Naive B cell (primary cell): ENCODE measurements around the gene AMHR2. TPM values are rescaled to one million over a fixed set of nuclear protein-coding genes. Genes with fewer than 3 reads are reported as not detected.

Experiments
- polyA plus RNA-seq, 6 donors: library from polyadenylated mRNA; unstranded; fragments of 300-500 nt; fragmentation: Illumina TruSeq; gene quantifications; one replicate each; pipeline ENCODE4 v1.2.3, GENCODE V29; 2021; ENCODE audit warnings: low read depth in 6 of 6

Gene AMHR2
- polyA plus RNA-seq, 6 donors from 2014 or later = not detected

Other genes starting within 250 kb of the AMHR2 start
- gene ZNF740, start 243.1 kb upstream of the AMHR2 start, polyA plus RNA-seq = 1 to 10 TPM; 1.8 to 6.0 (median 4.2) TPM
- gene CSAD, start 242.9 kb upstream of the AMHR2 start, polyA plus RNA-seq = 1 to 10 TPM in 4 of 6 donors, under 1 TPM in 2; 0.19 to 1.8 (median 1.1) TPM
- gene ITGB7, start 216.6 kb upstream of the AMHR2 start, polyA plus RNA-seq = 100 to 1,000 TPM in 1 of 6 donors, 10 to 100 TPM in 5; 63.2 to 174 (median 96.4) TPM
- 1 to 10 TPM in 2 of 6 donors, under 1 TPM in 2, not detected in 2; 0.78 to 2.2 (median 1.3) TPM for gene RARG, start 191.6 kb upstream of the AMHR2 start, polyA plus RNA-seq
- gene ESPL1, start 155.6 kb upstream of the AMHR2 start, polyA plus RNA-seq = under 1 TPM in 3 of 6 donors, not detected in 3; 0.12 to 0.40 (median 0.23) TPM
- 1,000 to 10,000 TPM; 1,564 to 1,943 (median 1,771) TPM for gene PFDN5, start 128.3 kb upstream of the AMHR2 start, polyA plus RNA-seq
- 10 to 100 TPM; 52.3 to 94.2 (median 60.4) TPM for gene MYG1, start 124.2 kb upstream of the AMHR2 start, polyA plus RNA-seq
- gene AAAS, start 102.2 kb upstream of the AMHR2 start, polyA plus RNA-seq = 10 to 100 TPM; 34.9 to 49.9 (median 38.5) TPM
- under 1 TPM in 3 of 6 donors, not detected in 3; 0.17 to 0.33 (median 0.27) TPM for gene SP7, start 87.5 kb upstream of the AMHR2 start, polyA plus RNA-seq
- gene SP1, start 43.7 kb upstream of the AMHR2 start, polyA plus RNA-seq = 10 to 100 TPM in 5 of 6 donors, 1 to 10 TPM in 1; 8.3 to 17.5 (median 12.7) TPM
- 1,000 to 10,000 TPM in 1 of 6 donors, 100 to 1,000 TPM in 5; 660 to 1,169 (median 730) TPM for gene PRR13, start 17.9 kb downstream of the AMHR2 start, polyA plus RNA-seq
- gene PCBP2, start 28.2 kb downstream of the AMHR2 start, polyA plus RNA-seq = 100 to 1,000 TPM; 116 to 172 (median 146) TPM
- gene MAP3K12, start 75.6 kb downstream of the AMHR2 start, polyA plus RNA-seq = 1 to 10 TPM in 4 of 6 donors, under 1 TPM in 1, not detected in 1; 1.00 to 1.8 (median 1.4) TPM
- 10 to 100 TPM; 14.8 to 29.0 (median 18.5) TPM for gene TARBP2, start 77.4 kb downstream of the AMHR2 start, polyA plus RNA-seq
- gene NPFF, start 83.6 kb downstream of the AMHR2 start, polyA plus RNA-seq = not detected
- 10 to 100 TPM; 12.2 to 18.7 (median 16.2) TPM for gene ATF7, start 202.5 kb downstream of the AMHR2 start, polyA plus RNA-seq